H9 (cell line): ENCODE measurements around the gene IL20. TPM values are rescaled to one million over a fixed set of nuclear protein-coding genes. Genes with fewer than 3 reads are reported as not detected.

ENCODE experiments used
- DNase-seq: peaks from one replicate; pipeline ENCODE4 v3.0.0-alpha.2; 2017
- H2AFZ ChIP-seq: one replicate; pipeline ENCODE4 v1.6.1; 2013; ENCODE audit warnings: mild to moderate bottlenecking, low read length, control low read depth, moderate library complexity
- H2AK5ac ChIP-seq: 2 replicates; pipeline ENCODE4 v1.6.1; 2013; ENCODE audit warnings: low read length, control low read depth, mixed read lengths; ENCODE audit not compliant: insufficient read length
- H2BK120ac ChIP-seq: one replicate; pipeline ENCODE4 v1.6.1; 2013; ENCODE audit warnings: low read depth, mild to moderate bottlenecking, low read length, control low read depth, inconsistent platforms; ENCODE audit not compliant: poor library complexity, severe bottlenecking
- H2BK12ac ChIP-seq: 2 replicates; pipeline ENCODE4 v1.6.1; 2013; ENCODE audit warnings: low read length, control low read depth, mixed read lengths, low read depth; ENCODE audit not compliant: insufficient read length
- H2BK15ac ChIP-seq: 2 replicates; pipeline ENCODE4 v1.6.1; 2013; ENCODE audit warnings: low read depth, low read length, control low read depth
- H2BK20ac ChIP-seq: one replicate; pipeline ENCODE4 v1.6.1; 2013; ENCODE audit warnings: low read depth, mild to moderate bottlenecking, low read length, control low read depth, inconsistent platforms; ENCODE audit not compliant: poor library complexity, severe bottlenecking
- H2BK5ac ChIP-seq: 2 replicates; pipeline ENCODE4 v1.6.1; 2013; ENCODE audit warnings: low read length, control low read depth, mixed read lengths; ENCODE audit not compliant: insufficient read length
- H3K14ac ChIP-seq: 2 replicates; pipeline ENCODE4 v1.6.1; 2013; ENCODE audit warnings: low read length, control low read depth; ENCODE audit not compliant: insufficient read depth
- H3K18ac ChIP-seq: 2 replicates; pipeline ENCODE4 v1.6.1; 2013; ENCODE audit warnings: low read depth, mild to moderate bottlenecking, mixed read lengths, low read length, control low read depth; ENCODE audit not compliant: insufficient read length
- H3K23ac ChIP-seq: 2 replicates; pipeline ENCODE4 v1.6.1; 2013; ENCODE audit warnings: low read length, control low read depth, mixed read lengths, low read depth; ENCODE audit not compliant: insufficient read length
- H3K23me2 ChIP-seq: 2 replicates; pipeline ENCODE4 v1.6.1; 2013; ENCODE audit warnings: low read depth, mild to moderate bottlenecking, mixed read lengths, low read length, control low read depth; ENCODE audit not compliant: insufficient read length, poor library complexity, severe bottlenecking
- H3K27ac ChIP-seq: 2 replicates; pipeline ENCODE4 v1.5.1; 2013; ENCODE audit warnings: low read length, control low read depth, mixed read lengths, low read depth; ENCODE audit not compliant: insufficient read length
- H3K27me3 ChIP-seq: 2 replicates; pipeline ENCODE4 v1.6.1; 2013; ENCODE audit warnings: low read length, control low read depth, inconsistent platforms; ENCODE audit not compliant: insufficient read depth
- H3K4ac ChIP-seq: 2 replicates; pipeline ENCODE4 v1.6.1; 2013; ENCODE audit warnings: low read depth, mild to moderate bottlenecking, control low read depth, inconsistent platforms, low read length, moderate library complexity
- H3K4me1 ChIP-seq: 2 replicates; pipeline ENCODE4 v1.6.1; 2013; ENCODE audit warnings: low read length, control low read depth, inconsistent platforms; ENCODE audit not compliant: insufficient read depth
- H3K4me2 ChIP-seq: 2 replicates; pipeline ENCODE4 v1.6.1; 2013; ENCODE audit warnings: low read length, control low read depth, mixed read lengths; ENCODE audit not compliant: insufficient read length, insufficient read depth
- H3K56ac ChIP-seq: 2 replicates; pipeline ENCODE4 v1.6.1; 2013; ENCODE audit warnings: low read depth, mild to moderate bottlenecking, mixed read lengths, low read length, control low read depth; ENCODE audit not compliant: insufficient read length
- H3K79me1 ChIP-seq: 2 replicates; pipeline ENCODE4 v1.6.1; 2013; ENCODE audit warnings: low read depth, mild to moderate bottlenecking, moderate library complexity, low read length, control low read depth, inconsistent platforms; ENCODE audit not compliant: insufficient read depth, poor library complexity, severe bottlenecking
- H3K79me2 ChIP-seq: 2 replicates; pipeline ENCODE4 v1.6.1; 2013; ENCODE audit warnings: low read length, control low read depth, inconsistent platforms; ENCODE audit not compliant: insufficient read depth
- H3K9ac ChIP-seq: 2 replicates; pipeline ENCODE4 v1.6.1; 2013; ENCODE audit warnings: low read length, control low read depth, mixed read lengths; ENCODE audit not compliant: insufficient read length; ENCODE audit errors: extremely low read depth
- H3K9me3 ChIP-seq: one replicate; pipeline ENCODE4 v1.6.1; 2013; ENCODE audit warnings: low read depth, low read length, inconsistent platforms; ENCODE audit not compliant: control insufficient read depth
- H3T11ph ChIP-seq: one replicate; pipeline ENCODE4 v1.6.1; 2013; ENCODE audit warnings: mild to moderate bottlenecking, low read length, control low read depth, inconsistent platforms
- H4K20me1 ChIP-seq: one replicate; pipeline ENCODE4 v1.6.1; 2013; ENCODE audit not compliant: control insufficient read depth, insufficient read length, insufficient read depth
- H4K5ac ChIP-seq: 2 replicates; pipeline ENCODE4 v1.6.1; 2013; ENCODE audit warnings: low read depth, mild to moderate bottlenecking, mixed read lengths, low read length, control low read depth; ENCODE audit not compliant: insufficient read length
- H4K8ac ChIP-seq: replicated peaks from 2 replicates; pipeline ENCODE4 v1.6.1; 2013; ENCODE audit warnings: low read length, control low read depth, mixed read lengths, low read depth; ENCODE audit not compliant: insufficient read length
- H4K91ac ChIP-seq: 2 replicates; pipeline ENCODE4 v1.6.1; 2013; ENCODE audit warnings: low read depth, mild to moderate bottlenecking, moderate library complexity, mixed read lengths, low read length, control low read depth; ENCODE audit not compliant: insufficient read length
- H3K27ac Mint-ChIP-seq, 3 experiments: 2 replicates in 2 of 3; 3 replicates in 1 of 3; pipeline ENCODE4 v1.8.0; 2020 to 2021; ENCODE audit warnings: mixed read lengths in 3 of 3, mild to moderate bottlenecking in 1 of 3, moderate library complexity in 1 of 3
- H3K27me3 Mint-ChIP-seq: 2 replicates; pipeline ENCODE4 v1.8.0; 2021; ENCODE audit warnings: low read depth, mild to moderate bottlenecking, moderate library complexity, mixed read lengths
- H3K36me3 Mint-ChIP-seq, 3 experiments: 2 replicates in 2 of 3; 3 replicates in 1 of 3; pipeline ENCODE4 v1.8.0; 2020 to 2021; ENCODE audit warnings: low read depth in 3 of 3, mixed read lengths in 3 of 3; ENCODE audit not compliant: insufficient read depth in 1 of 3
- H3K4me1 Mint-ChIP-seq, 2 experiments: 2 replicates each; pipeline ENCODE4 v1.8.0; 2020; ENCODE audit warnings: mixed read lengths in 2 of 2
- H3K4me3 Mint-ChIP-seq, 2 experiments: 2 replicates in 1 of 2; 3 replicates in 1 of 2; pipeline ENCODE4 v1.8.0; 2020 to 2021; ENCODE audit warnings: mild to moderate bottlenecking in 2 of 2, mixed read lengths in 2 of 2, moderate library complexity in 1 of 2
- H3K9me3 Mint-ChIP-seq, 2 experiments: 2 replicates in 1 of 2; 3 replicates in 1 of 2; pipeline ENCODE4 v1.8.0; 2020; ENCODE audit warnings: mild to moderate bottlenecking in 2 of 2, mixed read lengths in 2 of 2, moderate library complexity in 1 of 2
- CTCF ChIP-seq: fragments of 200-600 bp; sonication (generic); conservative IDR thresholded peaks from 3 replicates; pipeline ENCODE4 v1.8.0; 2021; ENCODE audit warnings: antibody characterized with exemption, mild to moderate bottlenecking
- total RNA-seq: library from RNA; stranded (reverse); gene quantifications from 2 replicates; pipeline ENCODE4 v1.2.1, GENCODE V29; 2021

Gene IL20
- total RNA-seq, 1 experiment from 2014 or later: not detected

- Histone ChIP-seq H3K18ac (no peak overlapping the region), H4K20me1 (no peaks in the 10 kb centered on the region), H3K4me1 (no peaks in the 10 kb centered on the region), H4K5ac (no peak overlapping the region), H3K27me3 (no peaks in the 10 kb centered on the region), H2BK15ac (no peak overlapping the region), H3T11ph (no peak overlapping the region), H4K8ac (no peak overlapping the region), H3K9me3 (no peaks in the 10 kb centered on the region), H2BK5ac (no peak overlapping the region), H3K56ac (no peak overlapping the region), H2BK12ac (no peak overlapping the region), H2BK120ac (no peak overlapping the region), H2BK20ac (no peak overlapping the region), H2AFZ (no peak overlapping the region), H3K27ac (no peak overlapping the region), H3K23ac (no peak overlapping the region), H3K79me1 (no peaks in the 10 kb centered on the region), H3K4me2 (no peak overlapping the region), H3K23me2 (peaks cover 2% of the 10 kb centered on the region), H3K79me2 (no peaks in the 10 kb centered on the region), H2AK5ac (no peak overlapping the region), H3K9ac (no peak overlapping the region), H4K91ac (no peak overlapping the region), H3K14ac (no peak overlapping the region), H3K4ac (no peak overlapping the region)
- peaks cover under 1 to 6% of the 10 kb centered on the region in 2 experiments; a peak in 4 of 5 replicates for H3K9me3 Mint-ChIP-seq
- peaks cover 0 to 3% (median 0%) of the 10 kb centered on the region in 3 experiments; a peak in 3 of 7 replicates for H3K36me3 Mint-ChIP-seq
- no peak for TF ChIP-seq CTCF
- peaks cover 14% of the 10 kb centered on the region for H3K27me3 Mint-ChIP-seq
- H3K27ac Mint-ChIP-seq: no peak overlapping the region
- no peak for DNase-seq
- no peak overlapping the region for H3K4me3 Mint-ChIP-seq
- H3K4me1 Mint-ChIP-seq: no peaks in the 10 kb centered on the region
These were observed 18.9 kb upstream of the IL20 start for GRCh38 chr1:206846487-206846886.
